ENCODE data around the gene ZNF526. TPM values are rescaled to one million over a fixed set of nuclear protein-coding genes. Genes with fewer than 3 reads are reported as not detected.

Gene ZNF526, protein sequence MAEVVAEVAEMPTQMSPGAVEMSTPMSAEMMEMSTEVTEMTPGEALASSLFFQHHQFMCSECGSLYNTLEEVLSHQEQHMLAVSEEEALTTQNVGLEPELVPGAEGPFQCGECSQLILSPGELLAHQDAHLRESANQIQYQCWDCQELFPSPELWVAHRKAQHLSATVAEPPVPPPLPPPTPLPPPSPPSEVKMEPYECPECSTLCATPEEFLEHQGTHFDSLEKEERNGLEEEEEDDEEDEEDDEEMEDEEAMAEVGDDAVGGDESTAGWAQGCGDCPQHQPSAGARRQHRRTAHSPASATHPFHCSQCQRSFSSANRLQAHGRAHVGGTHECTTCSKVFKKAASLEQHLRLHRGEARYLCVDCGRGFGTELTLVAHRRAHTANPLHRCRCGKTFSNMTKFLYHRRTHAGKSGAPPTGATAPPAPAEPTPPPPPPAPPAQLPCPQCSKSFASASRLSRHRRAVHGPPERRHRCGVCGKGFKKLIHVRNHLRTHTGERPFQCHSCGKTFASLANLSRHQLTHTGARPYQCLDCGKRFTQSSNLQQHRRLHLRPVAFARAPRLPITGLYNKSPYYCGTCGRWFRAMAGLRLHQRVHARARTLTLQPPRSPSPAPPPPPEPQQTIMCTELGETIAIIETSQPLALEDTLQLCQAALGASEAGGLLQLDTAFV
- total RNA-seq = 11.4 and 13.3 TPM in 2 replicates

DNA sequence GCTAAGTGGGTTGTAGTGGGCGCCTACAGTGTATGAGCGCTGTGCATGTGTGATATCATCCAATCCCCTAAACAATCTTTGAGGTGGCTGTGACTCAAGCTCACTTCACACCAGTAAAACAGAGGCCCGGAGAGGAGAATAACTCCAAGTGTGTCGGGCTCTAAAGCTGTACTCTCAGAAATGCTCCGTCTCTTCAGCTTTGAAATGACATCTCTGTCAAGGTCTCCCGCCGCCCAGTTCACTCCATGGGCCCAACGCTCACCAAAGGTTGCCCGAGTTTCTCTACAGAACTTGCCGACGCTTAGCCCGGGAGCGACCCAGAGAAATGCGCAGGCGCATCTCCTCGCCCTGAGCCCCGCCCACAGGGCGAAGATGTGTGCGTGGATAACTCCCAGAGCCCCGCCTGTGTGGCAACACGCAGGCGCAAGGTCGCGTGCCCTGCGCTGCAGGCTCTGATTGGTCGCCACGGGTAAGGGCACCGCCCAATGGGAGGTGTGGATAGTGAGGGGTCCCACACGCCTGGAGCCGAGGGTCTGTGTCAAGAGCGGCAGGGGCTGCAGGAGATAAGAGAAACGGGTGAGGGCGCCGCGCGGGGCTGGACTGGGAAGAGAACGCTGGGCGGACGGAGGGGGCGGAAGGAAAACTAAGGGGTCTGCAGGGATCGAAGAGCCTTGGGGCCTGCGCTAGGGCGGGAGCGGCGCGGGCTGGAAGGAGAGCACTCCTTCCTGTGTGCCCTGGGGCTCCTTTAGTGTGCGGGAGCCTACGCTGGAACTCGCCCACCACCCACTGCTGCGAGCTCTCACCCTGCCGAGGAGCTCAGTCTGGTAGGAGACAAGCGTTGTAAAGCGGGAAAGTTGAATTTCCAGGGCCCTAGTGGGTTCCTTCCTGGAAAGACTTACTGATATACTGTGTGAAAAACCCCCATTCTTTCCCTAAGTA, at the start of gene ZNF526:
Gene ZNF526, plus strand, starts transcription at position 501 of the 939 bp plus-strand sequence. CDS start 4,092 bp downstream, outside the sequence.

DNA sequence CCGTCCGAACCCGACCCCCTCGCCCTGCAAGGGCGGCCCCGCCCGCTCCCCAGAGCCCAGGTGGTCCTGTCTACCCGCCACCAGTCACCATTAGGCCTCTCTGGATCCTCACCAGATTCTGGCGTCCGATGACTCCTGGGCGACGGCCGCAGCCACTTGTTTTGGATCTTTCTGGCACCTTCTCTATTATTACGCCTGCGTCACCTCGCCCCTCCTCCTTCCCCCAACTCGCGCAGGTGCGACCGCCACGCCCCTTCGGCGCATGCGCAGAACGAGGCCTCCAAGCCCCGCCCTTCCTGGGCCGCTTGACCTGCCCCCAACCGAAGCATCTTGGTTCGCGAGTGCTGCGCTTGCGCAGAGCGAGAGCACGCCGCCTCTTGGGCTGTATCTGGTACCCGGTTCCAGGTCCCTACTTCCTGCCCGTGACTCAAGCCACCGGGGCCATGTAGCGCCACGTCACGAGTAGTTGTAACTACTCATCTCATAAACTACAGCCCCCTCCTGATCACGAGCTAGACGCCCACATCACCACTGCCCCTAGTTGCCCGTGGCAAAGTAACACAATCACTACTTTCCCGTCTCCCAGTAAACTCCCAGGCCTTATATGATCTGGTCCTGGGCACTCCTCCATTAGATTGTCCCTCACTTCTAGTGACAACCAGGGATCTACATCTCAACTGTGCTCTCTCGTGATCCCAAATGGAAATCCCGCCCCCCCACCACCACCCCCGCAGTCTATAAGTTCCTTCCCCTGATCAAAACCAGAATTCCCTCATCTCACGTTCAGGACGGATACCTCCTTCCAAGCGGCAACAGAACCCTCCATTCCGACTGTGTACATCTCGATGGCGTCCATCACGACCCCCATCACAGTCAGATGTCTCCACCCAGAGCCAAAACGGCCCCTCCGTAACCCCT, 2.3 kb upstream of the ZNF526 start, which contains the start of gene DEDD2:
Gene DEDD2, minus strand, starts transcription at position 158 of the 918 bp plus-strand sequence. CDS start 670 bp downstream, outside the sequence.

DNA sequence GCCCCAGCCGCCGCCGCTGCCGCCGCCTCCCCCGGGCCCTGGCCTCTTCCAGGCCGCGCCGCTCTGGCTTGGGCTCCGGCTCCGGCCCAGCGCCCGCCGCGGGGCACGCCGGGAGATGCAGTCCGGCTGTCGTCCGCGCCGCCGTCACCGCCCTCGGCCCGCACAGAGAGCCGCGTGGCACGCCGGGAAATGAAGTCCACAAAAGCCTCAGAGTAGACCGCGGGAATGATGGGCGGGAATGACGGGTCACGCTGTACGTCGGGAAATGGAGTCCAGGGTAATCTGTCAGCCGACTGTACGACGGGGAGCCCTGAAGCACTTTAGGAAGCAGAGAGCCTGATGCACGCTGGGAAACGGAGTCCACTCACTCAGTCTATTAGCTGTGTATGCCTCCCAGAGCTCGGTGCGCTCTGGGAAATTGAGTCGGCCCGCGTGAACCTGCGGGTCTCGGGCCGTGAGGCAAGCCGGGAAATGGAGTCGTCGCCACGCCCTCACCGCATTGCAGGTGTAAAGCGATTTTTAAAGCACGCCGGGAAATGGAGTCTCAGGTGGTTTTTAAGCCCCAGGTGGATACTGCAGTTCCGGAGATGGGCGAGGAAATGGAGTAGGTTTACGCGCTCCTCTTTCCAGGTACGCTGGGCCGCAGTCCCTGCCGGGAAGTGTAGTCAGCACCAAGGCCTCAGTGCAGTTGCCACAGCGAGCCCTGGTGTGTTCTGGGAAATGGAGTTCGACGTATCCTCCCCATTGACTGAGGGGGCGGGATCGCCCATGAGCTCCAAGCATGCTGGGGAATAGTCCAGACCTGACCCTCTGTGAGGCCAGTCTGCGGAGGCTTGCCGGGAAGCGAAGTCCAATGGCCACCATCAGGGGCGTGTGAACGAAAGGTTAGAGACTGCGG, 22.6 kb downstream of the ZNF526 start, which contains the start of gene GSK3A:
Gene GSK3A, minus strand, starts transcription at position 91 of the 898 bp plus-strand sequence. CDS start 137 bp downstream, outside the sequence.

DNA sequence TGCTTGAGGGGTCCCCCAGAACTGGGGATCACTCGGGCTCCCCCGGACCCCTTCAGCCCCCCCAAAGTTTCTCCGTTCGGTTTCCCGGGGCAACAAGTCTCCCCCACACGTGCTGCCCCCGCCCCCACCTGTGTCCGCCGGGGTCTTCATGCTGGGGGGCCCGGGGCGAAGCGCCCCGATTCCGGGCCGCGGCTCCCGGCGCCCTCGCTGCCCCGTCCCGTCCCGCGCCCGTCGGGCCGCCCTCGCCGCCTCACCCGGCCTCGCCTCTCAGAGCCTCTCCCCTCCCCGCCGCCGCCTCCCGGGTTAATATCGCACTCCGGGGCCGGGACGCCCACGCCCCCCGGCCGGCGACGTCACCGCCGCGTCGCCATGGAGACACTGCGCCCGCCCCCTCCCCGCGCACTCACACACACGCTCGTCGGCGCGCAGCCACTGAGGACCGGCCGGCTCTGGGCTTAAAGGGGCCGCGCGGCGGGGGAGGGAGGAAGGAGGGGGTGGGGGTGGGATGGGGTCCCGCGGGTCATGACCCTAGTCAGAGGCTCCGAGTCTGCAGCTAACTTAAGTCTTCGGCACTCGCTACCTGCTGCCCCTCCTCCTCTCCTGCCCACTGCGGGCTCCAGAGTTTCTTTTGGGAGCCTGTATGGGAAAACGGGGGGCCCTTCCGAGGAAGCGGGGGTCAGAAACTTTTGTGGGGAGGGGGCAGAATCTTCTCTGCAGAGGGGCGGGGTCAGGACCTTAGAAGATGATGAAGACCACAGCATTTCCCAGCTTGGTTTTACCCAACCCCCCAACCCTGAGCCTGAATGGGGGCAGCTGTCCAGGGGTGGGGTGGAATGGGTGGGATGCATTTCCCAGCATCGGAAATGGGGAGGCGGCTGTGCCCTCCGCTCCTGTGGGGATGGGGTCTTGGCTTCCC, 35.0 kb downstream of the ZNF526 start, which contains the start of gene ERF:
Gene ERF, minus strand, starts transcription at position 279 of the 916 bp plus-strand sequence. Its CDS starts 129 bp downstream, at position 150.

DNA sequence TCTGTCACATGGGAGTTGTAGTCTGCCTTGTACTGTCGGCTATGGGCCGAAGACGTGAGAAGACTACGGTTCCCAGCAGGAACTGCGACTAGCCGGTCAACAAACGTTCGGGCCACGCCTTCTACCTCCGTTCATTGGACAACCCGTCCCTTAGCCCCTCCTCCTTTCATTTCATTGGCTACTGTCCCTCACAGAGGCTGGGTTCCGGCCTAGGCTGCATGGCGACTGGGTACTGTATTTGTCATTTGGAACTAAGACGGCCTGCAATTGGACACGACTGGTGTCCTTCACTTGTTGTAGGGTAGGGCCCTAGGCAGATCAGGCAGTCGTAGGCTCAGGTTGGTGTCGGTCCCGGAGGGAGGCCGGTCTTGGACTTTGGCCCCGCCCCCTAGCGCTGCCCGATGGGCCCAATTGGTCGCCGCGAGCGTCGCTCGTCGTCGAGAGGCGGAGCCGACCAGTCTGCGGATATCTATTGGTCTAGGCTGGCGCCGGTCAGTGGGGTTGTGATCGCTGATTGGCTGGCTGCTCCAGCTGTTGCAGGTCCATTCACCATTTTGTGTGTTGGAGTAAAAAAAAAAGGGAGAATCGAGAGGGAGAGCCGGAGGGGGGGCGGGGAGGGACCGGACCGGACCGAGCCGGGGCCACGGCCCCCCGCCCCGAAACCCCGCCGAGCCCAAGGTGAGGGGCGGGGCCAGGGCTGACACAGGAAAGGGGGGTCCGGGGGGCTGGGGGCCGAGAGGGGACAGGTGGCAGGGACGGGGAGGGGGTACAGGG, 48.8 kb downstream of the ZNF526 start, which contains the start of gene CIC:
Gene CIC, plus strand, starts transcription at position 549 of the 774 bp plus-strand sequence. CDS start 2,532 bp downstream, outside the sequence.

Other genes starting within 250 kb of the ZNF526 start
- 0.52 and 0.65 TPM in 2 replicates for gene ATP1A3, start 226.1 kb upstream of the ZNF526 start, total RNA-seq
- 0.22 and 0.26 TPM in 2 replicates for gene GRIK5, start 150.1 kb upstream of the ZNF526 start, total RNA-seq
- 11.0 and 13.8 TPM in 2 replicates for gene ZNF574, start 144.1 kb upstream of the ZNF526 start, total RNA-seq
- gene POU2F2, start 87.9 kb upstream of the ZNF526 start, total RNA-seq = 0.39 and 0.65 TPM in 2 replicates
- gene DEDD2, start 2.6 kb upstream of the ZNF526 start, total RNA-seq = 16.5 and 17.9 TPM in 2 replicates
- gene GSK3A, start 22.3 kb downstream of the ZNF526 start, total RNA-seq = 14.4 and 15.0 TPM in 2 replicates
- gene ERF, start 34.8 kb downstream of the ZNF526 start, total RNA-seq = 27.7 and 49.8 TPM in 2 replicates
- 24.4 and 24.6 TPM in 2 replicates for gene CIC, start 48.9 kb downstream of the ZNF526 start, total RNA-seq
- gene PRR19, start 81.8 kb downstream of the ZNF526 start, total RNA-seq = 0.39 and 0.43 TPM in 2 replicates
- gene PAFAH1B3, start 82.3 kb downstream of the ZNF526 start, total RNA-seq = 12.2 and 15.0 TPM in 2 replicates
- not detected in 2 replicates for gene TMEM145, start 93.0 kb downstream of the ZNF526 start, total RNA-seq
- 19.2 and 19.6 TPM in 2 replicates for gene MEGF8, start 105.3 kb downstream of the ZNF526 start, total RNA-seq
- gene CNFN, start 170.0 kb downstream of the ZNF526 start, total RNA-seq = 0.32 TPM in 1 of 2 replicates, not detected in the other
- 2.6 and 3.4 TPM in 2 replicates for gene LIPE, start 207.1 kb downstream of the ZNF526 start, total RNA-seq
- gene CXCL17, start 222.6 kb downstream of the ZNF526 start, total RNA-seq = not detected in 2 replicates

Data from articular chondrocyte of knee joint (primary cell).